Heart right ventricle (tissue), 16 donors: ENCODE data around the gene CHST3. TPM values are rescaled to one million over a fixed set of nuclear protein-coding genes. Genes with fewer than 3 reads are reported as not detected.
A peak's percentile ranks its signal among the peaks of the same experiment; 100 is the strongest.

Experiments used
- ATAC-seq, 8 donors: fragments of 200-7000 bp; cut with Tn5 transposase; one replicate each; pipeline ENCODE4 v1.9.1; 2020; ENCODE audit warnings: mild to moderate bottlenecking in 8 of 8, moderate library complexity in 8 of 8, moderate number of reproducible peaks in 1 of 8
- DNase-seq, 2 donors: peaks; one replicate each; pipeline ENCODE4 v3.0.0-alpha.2; 2020
- H3K27ac ChIP-seq, 10 donors: fragments of 200-600 bp; sonication (generic) in 2 of 10; one replicate each; pipeline versions ENCODE4 v1.5.0 to v1.8.0; 2020 to 2022; ENCODE audit warnings: mild to moderate bottlenecking in 3 of 10
- H3K27me3 ChIP-seq, 7 donors: fragments of 200-600 bp; one replicate each; pipeline ENCODE4 v1.8.0; 2021 to 2022; ENCODE audit warnings: mild to moderate bottlenecking in 2 of 7
- H3K36me3 ChIP-seq, 9 donors: fragments of 200-600 bp; sonication (generic) in 1 of 9; one replicate each; pipeline versions ENCODE4 v1.5.0 to v1.8.0; 2020 to 2022; ENCODE audit warnings: mild to moderate bottlenecking in 2 of 9
- H3K4me1 ChIP-seq, 9 donors: fragments of 200-600 bp; sonication (generic) in 1 of 9; one replicate each; pipeline versions ENCODE4 v1.5.0 to v1.8.0; 2020 to 2022; ENCODE audit warnings: mild to moderate bottlenecking in 4 of 9
- H3K4me3 ChIP-seq, 10 donors: fragments of 200-600 bp; sonication (generic) in 2 of 10; one replicate each; pipeline versions ENCODE4 v1.5.0 to v1.8.0; 2020 to 2022; ENCODE audit warnings: mild to moderate bottlenecking in 7 of 10, moderate library complexity in 2 of 10
- H3K9me3 ChIP-seq, 11 donors: fragments of 200-600 bp in 10 of 11; sonication (generic) in 2 of 11; one replicate each; pipeline versions ENCODE4 v1.5.0 to v1.8.0; 2013 to 2022; ENCODE audit warnings: mild to moderate bottlenecking in 2 of 11, control low read depth in 1 of 11, moderate library complexity in 1 of 11
- WGBS, 2 donors: extraction: QIAGEN DNeasy Blood & Tissue Kit; methylation state at CpG; one replicate each; pipeline ENCODE4 v1.1.7; 2013; ENCODE audit warnings: inconsistent platforms in 1 of 2; 5-methylcytosine and 5-hydroxymethylcytosine counted together
- intact Hi-C, 10 donors: fragments of 100-400 bp; cut with DNase I; formaldehyde crosslinking; loops; one replicate each; pipeline versions ENCODE4 v1.11.1 to v1.14.2; 2022
- polyA plus RNA-seq, 2 donors: library from polyadenylated mRNA; stranded (reverse); fragments of 200-250 nt; gene quantifications; one replicate each; pipeline ENCODE4 v1.2.3, GENCODE V29; 2013
- total RNA-seq, 10 donors: library from RNA; stranded (reverse); fragmentation: NEBNext Ultra II Directional in 3 of 10; extraction: Animal tissue kit (Norgen Biotek cat#: 25700) in 3 of 10; gene quantifications; one replicate each; pipeline versions ENCODE4 v1.2.1 to v1.2.4, GENCODE V29; 2021 to 2023
- TF ChIP-seq, protein P1 (sequence below), 9 donors: fragments of 200-600 bp; sonication (generic) in 2 of 9; IDR thresholded peaks; one replicate each; pipeline versions ENCODE4 v1.5.0 to v1.8.0; 2021 to 2022; ENCODE audit warnings: antibody characterized with exemption in 9 of 9, mild to moderate bottlenecking in 5 of 9, moderate library complexity in 1 of 9
- donor health status: Arrhythmogenic right ventricular cardiomyopathy.
- donor health status: ischemic (EF 13 %, LVEDD 7.1; RV severe dilation, severe dysfunction).
- donor health status: healthy with polysubstance abuse.
- donor health status: DM: no; HTN: yes; CAD: no.
- donor health status: DM: no; HTN: no; CAD: no.
- donor health status: ischemic (EF 25% LVEDD 6.9; RV normal size, moderate dysfunction).
- donor health status: ischemic (EF 25% LVEDD 5.7; RV mildly dilated, moderate dysfunction).
- donor health status: healthy.
- donor health status: DM: yes; HTN: yes; CAD: no.
- donor health status: Ischemic cardiomyopathy.
- donor health status: ischemic (EF 35%, LVEDD 5.7; RV mildly dilated, moderate dysfunction).
- donor health status: nonischemic (EF 11% LVEDD 7.7; RV severe dilation, severe dysfunction).
- donor health status: DM: yes; HTN: yes; CAD: no.
- donor health status: PGD.
- donor health status: ischemic (EF 29% LVEDD 5.4; RV normal size, mild dysfunction).
- donor health status: nonischemic (EF 23%, LVEDD 6.1; RV moderate dilation, normal function).

Gene CHST3
- total and polyA plus RNA-seq, 12 donors = 6.3 to 28.7 (median 20.5) TPM

GRCh38 chr10:72037811-72038210, 73.6 kb downstream of the CHST3 start:
- no peak for DNase-seq
- Histone ChIP-seq H3K4me1 (peaks cover 4 to 45% (median 12%) of the 10 kb centered on the region in 9 donors), H3K9me3 (no peaks in the 10 kb centered on the region), H3K36me3 (no peaks in the 10 kb centered on the region), H3K27me3 (no peaks in the 10 kb centered on the region), H3K27ac (peak overlapping the region in 1 of 10 donors; percentile 13), H3K4me3 (no peak overlapping the region)
- intact Hi-C loops = loop anchor here in 1 of 10 donors (5.0 kb wide), 1 partner anchor 36 kb away; no protein-coding TSS in a partner anchor
- WGBS, 2 donors = 79 to 84% methylated on average over 3 of the region's 3 CpGs
- no peak for ATAC-seq
- TF ChIP-seq, protein P1, sequence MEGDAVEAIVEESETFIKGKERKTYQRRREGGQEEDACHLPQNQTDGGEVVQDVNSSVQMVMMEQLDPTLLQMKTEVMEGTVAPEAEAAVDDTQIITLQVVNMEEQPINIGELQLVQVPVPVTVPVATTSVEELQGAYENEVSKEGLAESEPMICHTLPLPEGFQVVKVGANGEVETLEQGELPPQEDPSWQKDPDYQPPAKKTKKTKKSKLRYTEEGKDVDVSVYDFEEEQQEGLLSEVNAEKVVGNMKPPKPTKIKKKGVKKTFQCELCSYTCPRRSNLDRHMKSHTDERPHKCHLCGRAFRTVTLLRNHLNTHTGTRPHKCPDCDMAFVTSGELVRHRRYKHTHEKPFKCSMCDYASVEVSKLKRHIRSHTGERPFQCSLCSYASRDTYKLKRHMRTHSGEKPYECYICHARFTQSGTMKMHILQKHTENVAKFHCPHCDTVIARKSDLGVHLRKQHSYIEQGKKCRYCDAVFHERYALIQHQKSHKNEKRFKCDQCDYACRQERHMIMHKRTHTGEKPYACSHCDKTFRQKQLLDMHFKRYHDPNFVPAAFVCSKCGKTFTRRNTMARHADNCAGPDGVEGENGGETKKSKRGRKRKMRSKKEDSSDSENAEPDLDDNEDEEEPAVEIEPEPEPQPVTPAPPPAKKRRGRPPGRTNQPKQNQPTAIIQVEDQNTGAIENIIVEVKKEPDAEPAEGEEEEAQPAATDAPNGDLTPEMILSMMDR (IDR thresholded peaks at IDR 0.05) = no peak

DNA sequence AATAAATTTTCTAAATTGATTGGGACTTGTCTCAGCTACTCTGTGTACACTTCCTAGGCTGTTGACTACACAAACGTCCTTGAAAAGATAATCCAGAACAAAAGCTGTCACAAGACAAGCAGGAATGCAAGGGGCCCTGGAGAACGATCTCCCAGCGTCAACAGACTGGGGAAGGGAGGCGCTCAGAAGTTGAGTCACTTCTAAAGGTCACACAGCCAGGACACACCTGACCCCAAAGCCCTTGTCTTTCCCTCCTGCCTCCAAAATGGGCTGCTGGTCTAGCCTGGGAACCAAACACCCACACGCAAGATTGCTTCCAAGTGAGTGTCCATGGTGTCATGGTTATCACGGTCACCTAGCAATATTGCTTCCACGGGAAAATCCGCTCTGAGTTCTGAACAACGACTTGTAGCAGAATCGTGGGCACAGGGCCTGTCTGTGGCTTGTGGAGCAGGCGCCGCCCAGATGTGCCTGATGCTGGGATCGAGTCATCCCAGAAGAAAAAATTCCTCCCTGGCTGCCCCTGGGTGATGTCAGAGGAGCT, 74.3 kb downstream of the CHST3 start:
- peak overlapping the region in 1 of 10 donors; percentile 13 for H3K27ac ChIP-seq
- ATAC-seq = peak in 3 of 8 donors; percentile 4 to 48 (median 30)
- no peaks in the 10 kb centered on the region for H3K36me3 ChIP-seq
- no peak overlapping the region for H3K4me3 ChIP-seq
- intact Hi-C loops = loop anchor here in 1 of 10 donors (5.0 kb wide), 1 partner anchor 36 kb away; no protein-coding TSS in a partner anchor
- 70 to 74% methylated on average over 13 of the region's 13 CpGs for WGBS, 2 donors
- DNase-seq = no peak
- H3K4me1 ChIP-seq = peaks cover 4 to 45% (median 12%) of the 10 kb centered on the region in 9 donors
- H3K27me3 ChIP-seq = no peaks in the 10 kb centered on the region
- TF ChIP-seq, protein P1 (IDR thresholded peaks at IDR 0.05) = no peak
- H3K9me3 ChIP-seq = no peaks in the 10 kb centered on the region

- Histone ChIP-seq H3K4me1 (peaks cover 4 to 44% (median 8%) of the 10 kb centered on the region in 9 donors), H3K4me3 (no peak overlapping the region), H3K27me3 (no peaks in the 10 kb centered on the region), H3K27ac (no peak overlapping the region), H3K36me3 (no peaks in the 10 kb centered on the region), H3K9me3 (no peaks in the 10 kb centered on the region)
- intact Hi-C loops = loop anchor here in 1 of 10 donors (5.0 kb wide), 1 partner anchor 37 kb away; no protein-coding TSS in a partner anchor
- DNase-seq (no peak), ATAC-seq (no peak)
- 78 to 83% methylated on average over 9 of the region's 9 CpGs for WGBS, 2 donors
- TF ChIP-seq, protein P1 (IDR thresholded peaks at IDR 0.05) = no peak
Observed at GRCh38 chr10:72039377-72039776, 75.2 kb downstream of the CHST3 start.

- 79 to 80% methylated on average over 6 of the region's 6 CpGs for WGBS, 2 donors
- peaks cover 0 to 24% (median 4%) of the 10 kb centered on the region in 9 donors for H3K4me1 ChIP-seq
- peaks cover 0 to 2% (median 0%) of the 10 kb centered on the region in 11 donors for H3K9me3 ChIP-seq
- H3K36me3 ChIP-seq = no peaks in the 10 kb centered on the region
- H3K27me3 ChIP-seq = no peaks in the 10 kb centered on the region
- no peak overlapping the region for H3K4me3 ChIP-seq
- ATAC-seq (no peak), DNase-seq (no peak)
- TF ChIP-seq, protein P1 (IDR thresholded peaks at IDR 0.05) = no peak
- H3K27ac ChIP-seq = no peak overlapping the region
- intact Hi-C loops = loop anchor here in 2 of 10 donors (5.0 to 10.0 kb wide), 2 partner anchors 139 to 183 kb away; no protein-coding TSS in a partner anchor
Observed at GRCh38 chr10:72041491-72041890, 77.3 kb downstream of the CHST3 start.
